Stimulated activated CD8-positive, alpha-beta memory T cell treated with anti-CD3 and anti-CD28 coated beads, Interleukin-15, amount 100 ng/mL, for 4 hours (primary cell): ENCODE results near the gene DAD1.
"Not testable (repeated sequence)": the region's sequence is repeated elsewhere in the genome, so short reads cannot be mapped to it uniquely, and the experiment has no call there.

Experiments used
- DNase-seq, 2 donors: peaks; one replicate each; pipeline ENCODE4 v3.0.0-alpha.2; 2020; ENCODE audit warnings: low read depth in 2 of 2

Gene DAD1

DNA sequence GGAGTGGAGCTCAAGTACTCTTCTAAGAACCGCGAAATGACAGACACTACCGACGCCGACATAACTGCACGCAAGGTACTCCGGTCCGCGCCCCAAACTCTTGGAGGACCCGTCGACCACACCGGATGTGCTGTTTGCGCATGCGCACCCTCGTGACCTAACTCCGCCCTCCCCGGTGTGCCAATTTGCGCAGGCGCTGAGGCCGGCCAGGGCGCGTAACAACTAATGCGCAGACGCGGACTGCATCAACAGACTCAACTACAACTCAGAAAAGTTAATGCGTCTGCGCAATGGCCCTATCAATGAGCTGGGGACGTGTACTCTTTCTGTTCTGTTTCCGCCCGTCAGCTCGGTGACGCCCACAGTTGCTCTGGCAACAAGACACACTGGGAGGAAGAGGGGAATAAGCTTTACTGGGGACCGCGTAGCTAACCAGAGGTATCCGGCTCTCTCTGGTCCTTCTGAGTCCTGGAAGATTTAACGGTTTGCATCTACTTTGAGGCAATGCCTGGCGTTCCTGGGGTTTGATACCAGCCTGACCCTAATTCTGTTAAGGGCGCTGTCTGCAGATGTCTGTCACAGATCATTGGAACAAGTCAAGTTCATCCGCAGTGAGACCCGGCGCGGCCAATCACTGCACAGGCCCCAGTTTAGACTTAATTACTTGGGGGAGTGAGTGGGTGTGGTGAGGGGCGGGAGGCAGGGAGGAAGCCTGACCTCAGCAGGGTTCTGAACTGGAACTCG is at the start of gene DAD1:
TSS of gene DAD1 (minus strand) at position 129 of the 744 bp plus-strand sequence. CDS start at position 62, 67 bp downstream.
- DNase-seq: peak; percentile 98 to 99

DNA sequence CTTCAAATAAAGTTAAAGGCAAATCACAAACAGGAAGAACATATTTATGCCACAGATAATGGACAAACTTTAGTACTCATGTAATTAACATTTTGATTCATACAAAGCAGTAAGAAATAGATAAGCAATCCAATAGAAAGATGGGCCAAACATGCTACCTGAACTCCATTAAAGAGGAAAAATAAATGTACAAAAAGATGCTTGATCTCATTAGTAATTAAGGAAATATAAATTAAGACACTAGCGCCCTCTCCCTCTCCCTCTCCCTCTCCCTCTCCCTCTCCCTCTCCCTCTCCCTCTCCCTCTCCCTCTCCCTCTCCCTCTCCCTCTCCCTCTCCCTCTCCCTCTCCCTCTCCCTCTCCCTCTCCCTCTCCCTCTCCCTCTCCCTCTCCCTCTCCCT is 47.0 kb upstream of the DAD1 start:
- DNase-seq: not testable (repeated sequence)

DNA sequence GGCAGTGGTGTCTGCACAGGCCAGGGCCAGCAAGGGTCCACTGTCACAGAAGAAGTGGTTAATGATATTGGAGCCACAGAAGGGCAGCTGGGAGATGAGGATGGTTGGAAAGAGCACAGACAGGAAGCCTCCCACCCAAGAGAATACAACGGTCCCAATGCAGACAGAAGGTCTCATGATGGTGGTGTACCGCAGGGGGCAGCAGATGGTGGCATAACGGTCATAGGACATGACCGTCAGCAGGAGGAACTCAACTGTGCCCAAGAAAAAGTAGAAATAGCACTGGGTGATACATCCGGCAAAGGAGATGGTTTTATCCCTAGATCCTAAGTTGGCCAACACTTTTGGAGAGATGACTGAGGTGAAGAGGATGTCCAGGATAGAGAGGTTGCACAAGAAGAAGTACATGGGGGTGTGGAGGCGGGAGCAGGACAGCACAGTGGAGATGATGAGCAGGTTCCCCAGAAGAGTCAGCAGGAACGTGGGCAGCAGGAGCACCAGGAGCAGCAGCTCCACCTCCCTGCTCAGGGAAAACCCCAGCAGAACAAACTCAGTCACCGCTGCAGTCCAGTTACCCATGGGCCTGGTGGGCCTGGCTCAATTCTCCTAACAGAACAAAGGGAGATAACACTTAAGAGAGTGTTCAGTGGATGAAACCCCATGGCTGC is 45.3 kb upstream of the DAD1 start:
- DNase-seq: no peak

DNA sequence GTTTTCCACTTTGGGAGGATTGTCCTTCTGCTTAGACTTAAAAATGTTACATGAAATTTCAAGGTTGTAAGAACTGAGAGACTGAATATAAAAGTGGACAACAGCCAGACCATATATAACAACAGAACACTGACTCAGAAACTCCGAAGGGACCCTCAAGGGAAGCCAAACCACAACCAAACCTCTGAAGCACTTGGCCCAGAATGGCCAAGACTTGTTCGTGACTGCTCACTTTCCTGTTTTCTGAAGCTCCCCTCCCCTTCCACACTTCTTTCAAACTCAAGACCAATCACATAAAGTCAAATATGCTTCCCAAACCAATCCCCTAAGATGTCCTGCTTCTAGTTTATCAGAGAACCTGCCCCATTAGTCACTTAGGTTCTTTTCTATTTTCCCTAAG is 41.5 kb upstream of the DAD1 start:
- DNase-seq: no peak

DNA sequence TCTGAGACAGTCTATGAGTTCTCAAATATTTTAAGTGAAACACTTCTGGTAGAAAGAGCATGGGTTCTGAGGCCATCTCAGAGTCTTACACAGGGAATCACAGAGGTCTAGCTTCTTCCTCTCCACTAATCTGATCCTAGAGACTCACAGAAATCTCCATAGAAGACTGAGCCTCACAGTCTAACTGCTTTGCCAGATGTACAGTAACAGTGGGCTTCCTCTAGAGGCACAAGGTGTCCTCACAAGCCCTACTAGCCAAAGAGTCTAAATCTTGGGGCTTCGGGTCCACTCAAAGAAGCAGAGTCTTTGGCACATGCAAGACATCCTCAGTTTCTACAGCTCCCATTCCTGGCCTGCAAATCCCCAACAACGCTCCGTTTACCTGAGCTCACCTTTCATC is 41.0 kb upstream of the DAD1 start:
- no peak for DNase-seq

DNA sequence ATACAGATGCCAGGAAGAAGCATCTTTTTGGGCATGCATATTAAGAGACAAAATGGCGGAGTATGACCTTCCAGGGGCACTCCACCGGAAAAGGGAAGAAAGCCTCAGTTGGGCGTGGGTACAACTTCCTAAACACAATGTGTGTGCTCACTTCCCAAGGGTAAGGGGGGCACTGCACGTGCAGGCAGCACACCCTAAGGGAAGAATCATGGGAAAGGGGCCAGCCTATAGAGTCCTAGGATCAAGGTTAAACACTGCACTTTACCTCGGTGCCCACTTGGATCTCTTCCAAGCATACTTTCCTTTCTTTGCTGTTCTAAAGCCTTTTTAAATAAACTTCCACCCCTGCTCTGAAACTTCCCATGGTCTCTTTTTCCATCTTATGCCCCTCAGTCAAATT is 40.3 kb upstream of the DAD1 start:
- no peak for DNase-seq

DNA sequence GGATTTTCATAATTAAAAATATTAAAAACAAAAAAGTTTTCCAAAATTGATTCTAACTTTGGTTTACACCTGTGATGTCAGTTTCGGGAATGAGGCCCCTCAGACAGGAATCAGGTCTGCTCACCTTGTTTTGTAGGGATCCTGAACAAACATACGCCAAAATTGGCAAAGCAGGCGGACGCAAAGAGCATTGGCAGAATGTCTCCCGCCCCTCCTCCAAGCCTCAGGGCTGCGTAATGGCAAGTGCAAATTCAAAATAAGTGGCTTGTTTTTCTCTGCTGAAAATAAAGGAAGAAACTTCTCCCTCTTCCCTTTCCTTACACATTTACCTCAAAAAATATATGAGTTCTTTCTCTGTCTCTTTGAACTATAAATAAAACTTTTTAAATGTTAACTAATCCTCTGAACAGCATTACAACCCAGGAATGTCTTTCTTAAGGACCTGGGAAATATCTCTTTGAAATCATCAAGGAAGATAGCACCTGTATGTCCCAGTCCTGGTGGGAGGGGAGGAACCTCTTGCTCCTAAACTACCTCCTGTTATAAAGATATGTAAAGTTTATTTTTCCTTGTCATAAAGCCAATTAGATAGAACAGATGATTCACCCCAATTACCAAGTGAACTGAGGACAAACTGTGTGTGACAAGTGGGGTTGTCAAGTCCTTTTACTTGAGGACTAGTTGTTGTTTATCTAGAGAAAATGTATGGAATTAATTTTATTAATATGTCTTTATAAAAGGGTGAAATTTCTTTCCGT is 38.7 kb upstream of the DAD1 start:
- no peak for DNase-seq

DNA sequence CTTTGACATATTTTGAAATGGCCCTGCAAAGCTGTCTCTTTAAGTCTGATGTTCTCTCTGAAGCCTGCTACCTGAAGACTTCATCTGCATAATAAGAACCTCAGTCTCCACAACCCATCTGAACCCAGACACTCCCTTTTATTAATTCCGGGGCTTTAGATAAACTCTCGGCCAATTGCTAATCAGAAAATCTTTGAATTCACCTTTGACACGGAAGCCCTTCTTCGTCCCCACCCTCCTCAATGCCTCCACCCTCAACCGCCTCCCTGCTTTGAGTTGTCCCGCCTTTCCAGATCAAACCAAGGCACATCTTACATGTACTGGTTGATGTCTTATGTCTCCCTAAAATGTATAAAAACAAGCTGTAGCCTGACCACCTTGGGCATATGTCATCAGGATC is 37.6 kb upstream of the DAD1 start:
- no peak for DNase-seq

DNA sequence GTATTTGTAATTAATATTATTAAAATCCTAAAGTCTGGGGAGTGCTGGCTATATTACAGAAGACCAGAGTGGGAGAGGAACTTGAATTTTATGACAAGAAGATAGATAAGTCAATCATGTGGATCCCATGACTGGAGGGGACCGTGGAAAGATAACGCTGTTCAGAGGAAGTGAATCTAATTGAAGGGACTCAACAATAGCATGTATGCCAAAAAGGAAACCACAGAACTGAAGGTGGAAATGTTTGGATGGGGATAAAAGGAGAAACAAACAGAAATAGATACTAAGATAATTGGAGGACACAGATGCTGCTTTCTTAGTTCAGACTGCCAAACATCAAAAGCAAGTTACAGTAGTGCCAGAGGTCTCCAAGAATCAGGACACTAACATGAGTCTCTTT is 34.0 kb upstream of the DAD1 start:
- DNase-seq: no peak

DNA sequence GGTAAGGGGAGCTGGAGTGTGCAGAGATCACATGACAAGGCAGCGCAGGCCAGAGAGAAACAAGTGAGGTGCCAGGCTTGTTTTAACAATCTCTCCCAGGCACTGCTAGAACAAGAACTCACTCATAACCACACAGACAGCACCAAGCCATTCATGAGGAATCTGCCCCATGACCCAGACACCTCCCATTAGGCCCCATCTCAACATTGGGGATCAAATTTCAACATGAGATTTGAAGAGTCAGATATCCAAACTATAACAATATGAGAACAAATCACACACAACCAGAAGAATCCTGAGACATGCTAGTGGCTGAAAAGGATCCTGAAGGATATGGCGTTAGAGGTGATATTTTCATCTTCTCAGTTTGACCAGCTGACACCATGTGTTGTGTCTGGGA is 33.2 kb upstream of the DAD1 start:
- no peak for DNase-seq

DNA sequence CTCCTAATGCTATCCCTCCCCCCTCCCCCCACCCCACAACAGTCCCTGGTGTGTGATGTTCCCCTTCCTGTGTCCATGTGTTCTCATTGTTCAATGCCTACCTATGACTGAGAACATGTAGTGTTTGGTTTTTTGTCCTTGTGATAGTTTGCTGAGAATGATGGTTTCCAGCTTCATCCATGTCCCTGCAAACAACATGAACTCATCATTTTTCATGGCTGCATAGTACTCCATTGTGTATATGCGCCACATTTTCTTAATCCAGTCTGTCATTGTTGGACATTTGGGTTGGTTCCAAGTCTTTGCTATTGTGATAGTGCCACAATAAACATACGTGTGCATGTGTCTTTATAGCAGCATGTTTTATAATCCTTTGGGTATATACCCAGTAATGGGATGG is 26.7 kb upstream of the DAD1 start:
- DNase-seq: not testable (repeated sequence)

DNA sequence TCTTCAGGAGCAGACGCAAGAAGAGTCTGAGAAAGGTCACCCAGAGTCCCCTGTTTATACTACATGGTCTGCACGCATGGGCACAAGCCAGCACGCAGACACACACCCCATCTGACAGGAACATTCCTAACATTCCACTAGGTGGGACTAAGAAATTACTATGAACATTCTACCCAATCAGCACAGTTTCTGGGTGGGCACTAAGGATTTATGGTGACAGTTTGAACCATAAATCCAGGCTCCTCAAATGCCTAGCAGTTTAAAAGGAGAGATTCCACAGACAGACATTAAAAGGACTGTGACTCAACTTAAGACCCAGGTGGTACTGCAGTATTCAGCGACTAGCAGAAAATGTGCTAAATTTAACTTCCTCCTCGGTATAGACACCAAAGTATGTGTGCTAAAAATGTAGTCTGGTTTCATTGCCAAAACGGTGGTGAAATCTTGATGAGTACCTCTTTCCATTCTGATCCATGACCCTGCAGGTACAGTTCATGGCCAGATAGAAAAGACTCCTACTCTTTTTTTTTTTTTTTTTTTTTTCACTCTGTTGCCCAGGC is 25.3 kb upstream of the DAD1 start:
- DNase-seq: no peak

DNA sequence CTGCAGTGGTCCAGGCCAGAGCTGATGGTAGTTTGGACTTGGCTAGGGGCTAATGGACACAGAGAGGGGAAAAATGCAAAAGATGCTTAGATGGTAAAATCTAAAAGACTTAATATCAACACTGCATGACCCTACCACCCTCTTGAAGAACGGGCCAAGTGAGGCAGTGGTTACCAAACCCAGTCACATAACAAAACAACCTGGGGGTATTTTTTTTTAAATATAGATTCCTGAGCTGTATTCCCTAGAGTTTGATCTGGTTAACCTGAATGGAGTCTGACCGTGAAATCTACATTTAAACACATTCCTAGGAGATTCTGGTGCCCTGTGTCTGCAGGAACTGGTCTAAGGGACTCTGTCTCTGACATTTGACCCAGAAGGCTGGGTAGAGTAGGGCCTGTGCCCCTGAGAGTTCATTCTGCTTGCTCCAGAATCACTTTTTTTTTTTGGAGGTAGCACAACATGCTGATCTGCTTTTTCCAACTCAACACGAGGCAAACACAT is 24.8 kb upstream of the DAD1 start:
- DNase-seq: no peak

DNA sequence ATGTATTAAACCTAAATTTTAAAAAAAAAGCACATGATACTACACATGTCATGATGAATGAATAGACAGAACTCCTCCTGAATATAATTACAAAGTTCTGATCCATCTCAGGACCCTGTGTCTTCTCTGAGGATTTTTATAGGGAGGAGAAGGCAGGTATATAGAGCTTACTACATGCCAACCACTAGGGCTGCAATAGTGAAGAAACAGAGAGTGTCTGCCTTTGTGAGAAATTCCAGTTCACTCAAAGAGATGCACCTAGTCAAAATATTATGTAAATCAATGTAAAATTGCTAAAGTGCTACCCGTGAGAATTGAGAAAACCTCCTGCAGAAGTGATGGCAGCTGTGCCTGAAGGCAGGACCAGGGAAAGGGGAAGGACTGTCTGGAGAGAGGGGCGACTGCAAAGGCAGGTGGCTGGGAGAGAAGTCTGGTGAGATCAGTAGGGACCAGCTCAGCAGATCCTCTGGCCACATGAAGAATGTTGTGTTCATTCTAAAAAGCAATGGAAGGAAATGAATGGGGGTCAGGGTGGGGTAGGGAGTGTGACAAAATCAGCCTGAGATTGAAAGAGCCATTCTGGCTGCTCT is 24.2 kb upstream of the DAD1 start:
- no peak for DNase-seq

DNA sequence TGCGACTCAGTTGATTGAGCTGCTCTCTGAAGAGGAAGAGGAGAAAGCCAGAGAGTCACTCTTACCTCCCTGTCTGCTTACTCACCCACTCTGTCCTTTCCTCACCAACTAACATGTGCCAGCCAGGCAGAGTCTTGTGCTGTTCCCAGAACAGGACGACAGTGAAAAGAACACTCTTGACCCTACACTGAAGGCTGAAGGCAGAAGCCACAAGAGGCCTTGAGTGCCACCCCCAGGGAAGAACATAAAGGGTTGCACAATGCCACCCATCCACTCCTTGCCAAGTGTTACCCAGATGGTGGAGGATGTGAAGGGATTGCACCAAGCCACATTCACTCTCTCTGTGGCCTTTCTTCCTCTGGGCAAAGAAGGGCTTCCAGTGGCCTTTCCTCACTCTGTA is 21.9 kb upstream of the DAD1 start:
- no peak for DNase-seq

DNA sequence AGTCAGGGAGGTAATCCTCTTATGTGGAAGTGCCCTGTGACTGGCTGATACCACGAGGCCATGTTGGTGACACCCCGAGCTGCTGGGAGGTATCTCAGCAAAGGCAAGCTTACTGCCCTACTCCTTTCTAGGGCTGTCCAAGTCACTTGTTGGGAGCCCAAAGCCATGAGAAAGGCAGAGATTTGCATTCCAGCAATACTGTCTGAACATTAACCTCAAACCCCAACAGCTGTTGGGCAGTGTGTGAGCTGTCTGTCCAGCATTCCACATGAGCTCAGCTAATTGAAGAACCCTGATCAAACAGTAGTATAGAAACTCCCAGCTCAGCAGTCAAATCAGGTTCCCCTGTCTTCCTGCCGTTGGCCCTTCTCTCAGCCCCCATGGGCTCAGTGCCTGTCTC is 18.3 kb upstream of the DAD1 start:
- DNase-seq: no peak

DNA sequence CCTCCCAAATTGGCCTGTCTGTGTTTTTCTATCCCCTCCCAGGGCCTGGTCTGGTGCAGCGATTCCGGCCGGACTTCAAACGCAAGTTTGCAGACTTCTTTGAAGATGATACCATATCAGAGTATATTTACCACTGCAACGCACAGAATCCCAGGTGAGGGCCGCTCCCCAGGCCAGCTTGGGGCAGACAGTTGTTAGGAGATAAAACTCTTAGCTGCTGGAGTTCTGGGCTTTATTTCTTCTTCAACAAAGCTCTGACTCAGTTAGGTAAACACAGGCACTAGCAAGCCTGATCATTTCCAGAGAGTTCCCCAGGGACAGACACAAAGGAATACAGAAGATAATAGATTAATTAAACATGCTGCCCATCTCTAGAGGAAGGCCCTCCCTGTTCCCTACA is 17.4 kb upstream of the DAD1 start:
- DNase-seq: no peak

DNA sequence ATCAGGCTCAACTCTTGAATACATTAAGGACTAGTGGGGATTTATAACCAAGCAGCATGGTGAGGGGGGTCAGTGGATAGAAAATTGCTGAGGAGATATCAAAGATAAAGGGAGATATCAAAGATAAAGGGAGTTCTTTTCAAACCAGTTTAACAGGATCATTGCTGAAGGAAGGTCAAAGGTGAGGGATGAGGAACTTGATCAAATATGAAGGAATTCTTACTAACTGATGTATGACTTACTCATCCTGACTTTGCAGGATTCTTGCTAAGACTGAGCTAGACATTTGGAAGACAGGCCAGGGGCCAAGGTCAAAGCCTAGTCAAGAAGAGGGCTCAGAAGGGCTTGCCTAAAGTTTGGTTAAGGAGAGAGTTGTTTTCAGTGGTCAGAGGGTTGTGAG is 13.8 kb upstream of the DAD1 start:
- no peak for DNase-seq

DNA sequence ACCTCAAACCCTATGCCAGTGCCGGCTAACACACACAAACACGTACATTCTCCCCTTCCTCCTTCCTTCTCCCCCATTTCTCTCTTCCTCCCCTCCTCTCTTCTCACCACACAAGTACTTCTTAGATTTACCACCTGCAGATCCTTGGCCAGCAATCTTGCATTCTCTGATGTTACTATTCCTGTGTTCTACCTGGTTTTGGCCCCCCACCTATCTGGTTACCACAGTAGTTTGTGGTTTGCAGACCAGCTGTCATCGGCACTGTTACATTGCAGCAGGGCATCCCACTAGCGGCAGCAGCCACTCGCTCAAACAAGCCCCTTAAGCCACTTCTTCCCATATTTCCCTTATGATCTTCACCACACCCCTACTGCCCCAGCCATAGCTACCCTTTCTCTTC is 13.0 kb upstream of the DAD1 start:
- no peak for DNase-seq

DNA sequence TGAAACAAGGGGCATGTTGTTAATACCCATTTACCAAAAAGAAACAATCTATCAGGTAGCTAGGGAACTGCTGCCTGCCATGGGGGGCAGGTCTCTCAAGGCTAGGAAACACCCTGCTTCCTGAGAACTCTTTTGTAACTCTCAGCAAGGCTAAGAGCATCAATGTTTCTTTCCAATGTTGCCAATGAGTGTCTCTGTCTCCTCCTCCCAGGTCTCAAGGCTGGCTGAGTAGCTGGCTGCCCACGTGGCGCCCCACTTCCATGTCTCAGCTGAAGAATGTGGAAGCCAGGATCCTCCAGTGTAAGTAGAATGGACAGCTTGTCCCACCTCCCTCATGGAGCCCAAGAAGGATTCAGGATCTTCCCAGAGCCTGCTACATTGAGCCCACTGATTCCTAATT is 12.4 kb upstream of the DAD1 start:
- no peak for DNase-seq

DNA sequence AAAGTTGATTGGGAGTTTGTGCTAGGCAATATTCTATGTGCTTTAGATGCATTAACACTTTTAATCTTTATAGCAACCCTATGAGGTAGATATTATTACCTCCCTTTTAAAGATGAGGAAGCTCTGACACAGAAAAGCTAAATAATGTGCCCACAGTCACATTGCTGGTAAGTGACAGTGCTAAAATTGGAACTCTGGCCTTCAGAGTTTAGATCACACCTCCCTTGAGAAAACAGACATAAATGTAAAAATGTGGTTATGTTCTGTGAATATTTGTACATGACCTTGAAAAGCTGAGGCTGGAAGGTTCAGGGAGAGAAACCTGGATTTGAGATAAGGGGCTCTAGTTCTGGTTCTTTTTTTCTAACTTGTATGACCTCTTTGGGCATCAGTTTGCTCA is 11.0 kb upstream of the DAD1 start:
- DNase-seq: no peak

DNA sequence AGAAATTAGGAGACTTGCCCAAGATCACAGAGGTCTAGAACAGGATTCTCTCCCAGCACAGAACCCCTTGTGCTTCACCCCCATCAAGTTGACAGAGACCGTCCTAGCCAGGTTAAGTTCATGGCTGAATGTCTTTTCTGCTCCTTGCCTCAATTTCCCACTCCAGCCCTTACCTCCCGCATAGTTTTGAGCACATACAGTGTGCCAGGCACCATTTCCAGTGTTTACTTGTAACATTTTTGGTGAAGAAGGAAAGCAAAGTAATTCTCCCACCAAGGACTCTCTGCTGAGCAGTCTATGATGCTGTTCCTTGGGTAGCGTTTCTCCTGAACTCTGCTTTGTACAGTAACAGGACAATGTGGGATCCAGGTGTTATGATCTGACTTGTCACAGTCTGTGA is 10.3 kb upstream of the DAD1 start:
- no peak for DNase-seq
